Memory B cell (primary cell): ENCODE measurements around the gene ABLIM2.
"Not testable (repeated sequence)": the region's sequence is repeated elsewhere in the genome, so short reads cannot be mapped to it uniquely, and the experiment has no call there.

Experiments used
- ATAC-seq: fragments of 150-1000 bp; cut with Tn5 transposase; 2 replicates; pipeline ENCODE4 v1.10.0; 2021; ENCODE audit warnings: low read depth, mild to moderate bottlenecking, moderate library complexity
- DNase-seq, 2 donors: peaks; one replicate each; pipeline ENCODE4 v3.0.0; 2022; ENCODE audit warnings: low spot score in 2 of 2
- H3K27ac Mint-ChIP-seq: one replicate; pipeline ENCODE4 v1.8.0; 2022; ENCODE audit warnings: mild to moderate bottlenecking, moderate library complexity, mixed read lengths
- H3K27me3 Mint-ChIP-seq: one replicate; pipeline ENCODE4 v1.8.0; 2022; ENCODE audit warnings: mixed read lengths
- H3K36me3 Mint-ChIP-seq: one replicate; pipeline ENCODE4 v1.8.0; 2022; ENCODE audit warnings: mild to moderate bottlenecking, mixed read lengths
- H3K4me1 Mint-ChIP-seq: one replicate; pipeline ENCODE4 v1.8.0; 2022; ENCODE audit warnings: mixed read lengths
- H3K4me3 Mint-ChIP-seq: one replicate; pipeline ENCODE4 v1.8.0; 2022; ENCODE audit warnings: mild to moderate bottlenecking, moderate library complexity, mixed read lengths
- H3K9me3 Mint-ChIP-seq: one replicate; pipeline ENCODE4 v1.8.0; 2022; ENCODE audit warnings: mixed read lengths

The ABLIM2 gene

DNA sequence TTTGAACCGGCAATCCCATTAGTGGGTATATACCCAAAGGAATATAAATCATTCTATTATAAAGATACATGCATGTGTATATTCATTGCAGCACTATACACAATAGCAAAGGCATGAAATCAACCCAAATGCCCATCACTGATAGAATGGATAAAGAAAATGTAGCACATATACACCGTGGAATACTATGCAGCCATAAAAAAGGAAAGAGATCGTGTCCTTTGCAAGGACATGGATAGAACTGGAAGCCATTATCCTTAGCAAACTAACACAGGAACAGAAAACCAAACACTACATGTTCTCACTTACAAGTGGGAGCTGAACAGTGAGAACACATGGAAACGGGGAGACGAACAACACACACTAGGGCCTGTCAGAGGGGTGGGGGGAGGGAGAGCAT lies 18.9 kb downstream of the ABLIM2 start:
- H3K27ac Mint-ChIP-seq, ATAC-seq, H3K4me3 Mint-ChIP-seq, H3K4me1 Mint-ChIP-seq, DNase-seq, H3K9me3 Mint-ChIP-seq, H3K27me3 Mint-ChIP-seq: not testable (repeated sequence)
- H3K36me3 Mint-ChIP-seq, result peaks cover 11% of the 10 kb centered on the region

DNA sequence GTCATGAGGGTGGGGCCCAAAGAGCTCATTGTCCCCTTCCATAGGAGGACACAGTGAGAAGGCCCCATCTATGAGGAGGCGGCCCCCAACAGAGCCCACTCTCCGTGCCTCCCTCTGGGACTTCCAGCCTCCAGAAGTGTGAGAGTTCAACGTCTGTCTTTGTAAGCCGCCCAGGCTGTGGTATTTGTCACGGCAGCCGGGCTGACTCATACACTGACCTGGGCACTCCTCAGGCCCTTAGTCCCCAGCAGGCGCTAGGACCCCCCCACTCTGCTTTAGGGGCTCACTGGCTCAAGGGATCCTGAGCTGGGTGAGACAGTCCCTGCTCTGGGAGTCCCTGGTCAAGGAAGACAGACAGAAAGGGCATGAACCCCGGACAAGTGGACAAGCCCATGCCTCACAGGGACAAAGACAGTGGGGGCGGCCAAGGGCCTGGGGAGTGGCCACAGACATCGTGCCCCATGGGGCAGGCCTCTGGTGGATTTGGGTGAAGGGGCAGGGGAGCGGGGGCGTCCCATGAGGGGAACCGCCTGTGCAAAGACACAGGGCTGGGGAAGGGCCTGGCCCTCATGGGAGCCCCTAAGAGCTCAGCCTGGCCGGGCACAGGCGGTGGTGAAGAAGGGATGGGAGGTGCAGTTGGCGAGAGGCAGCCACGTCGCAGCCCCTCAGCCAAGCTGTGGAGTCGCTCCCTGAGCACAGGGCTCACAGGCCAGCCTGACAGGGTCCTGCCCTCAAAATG lies 21.5 kb downstream of the ABLIM2 start:
- no peak overlapping the region for H3K27ac Mint-ChIP-seq
- H3K36me3 Mint-ChIP-seq, result peaks cover 17% of the 10 kb centered on the region
- ATAC-seq (no peak), DNase-seq (no peak)
- H3K4me3 Mint-ChIP-seq, result no peak overlapping the region
- H3K9me3 Mint-ChIP-seq, result peaks cover 8% of the 10 kb centered on the region
- H3K27me3 Mint-ChIP-seq, result peaks cover 11% of the 10 kb centered on the region
- H3K4me1 Mint-ChIP-seq, result no peaks in the 10 kb centered on the region

DNA sequence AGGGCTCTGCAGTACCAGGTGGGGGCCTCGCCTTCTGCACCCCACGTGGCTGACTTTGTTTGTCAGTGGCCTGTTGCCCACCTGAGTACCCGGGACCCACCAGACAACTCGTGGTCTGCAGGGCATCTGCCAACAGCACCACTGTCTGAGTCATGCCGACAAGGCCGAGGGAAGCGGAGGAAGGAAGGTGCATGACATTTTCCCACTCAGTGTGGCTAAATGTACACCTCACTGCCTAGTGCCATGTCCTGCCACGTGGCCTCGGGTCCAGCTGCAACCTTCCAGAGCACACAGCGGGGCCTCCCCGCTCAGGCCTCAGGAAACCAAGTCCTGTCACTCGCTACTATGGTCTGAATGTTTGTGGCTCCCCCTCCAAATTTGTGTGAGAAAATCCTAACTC lies 22.1 kb downstream of the ABLIM2 start:
- Mint-ChIP-seq H3K4me3 (no peak overlapping the region), H3K9me3 (peaks cover 8% of the 10 kb centered on the region), H3K27ac (no peak overlapping the region), H3K36me3 (peaks cover 17% of the 10 kb centered on the region), H3K4me1 (no peaks in the 10 kb centered on the region), H3K27me3 (peaks cover 11% of the 10 kb centered on the region)
- ATAC-seq (no peak), DNase-seq (no peak)

DNA sequence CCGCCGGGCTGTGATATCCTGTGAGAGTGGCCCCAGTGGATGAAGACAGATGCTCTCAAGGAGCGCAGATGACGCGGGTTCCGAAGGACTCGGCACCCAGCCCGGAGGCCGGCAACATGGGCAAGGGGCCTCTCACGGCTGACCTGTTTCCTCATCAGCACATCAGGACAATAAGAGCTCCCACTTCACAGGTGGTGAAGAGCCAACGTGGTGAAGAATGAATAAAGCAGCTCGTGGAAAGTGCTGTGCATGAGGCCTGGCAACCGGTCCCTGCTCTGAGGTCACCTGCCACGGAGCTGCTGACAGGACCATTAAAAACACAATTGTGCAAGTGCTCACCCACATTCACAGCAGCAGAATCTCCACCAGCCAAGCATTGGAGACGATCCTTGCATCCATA lies 22.9 kb downstream of the ABLIM2 start:
- H3K27me3 Mint-ChIP-seq, result peaks cover 11% of the 10 kb centered on the region
- ATAC-seq, result no peak
- H3K4me3 Mint-ChIP-seq, result no peak overlapping the region
- no peak overlapping the region for H3K27ac Mint-ChIP-seq
- H3K9me3 Mint-ChIP-seq, result peaks cover 8% of the 10 kb centered on the region
- peaks cover 5% of the 10 kb centered on the region for H3K4me1 Mint-ChIP-seq
- H3K36me3 Mint-ChIP-seq, result peaks cover 17% of the 10 kb centered on the region
- no peak for DNase-seq

DNA sequence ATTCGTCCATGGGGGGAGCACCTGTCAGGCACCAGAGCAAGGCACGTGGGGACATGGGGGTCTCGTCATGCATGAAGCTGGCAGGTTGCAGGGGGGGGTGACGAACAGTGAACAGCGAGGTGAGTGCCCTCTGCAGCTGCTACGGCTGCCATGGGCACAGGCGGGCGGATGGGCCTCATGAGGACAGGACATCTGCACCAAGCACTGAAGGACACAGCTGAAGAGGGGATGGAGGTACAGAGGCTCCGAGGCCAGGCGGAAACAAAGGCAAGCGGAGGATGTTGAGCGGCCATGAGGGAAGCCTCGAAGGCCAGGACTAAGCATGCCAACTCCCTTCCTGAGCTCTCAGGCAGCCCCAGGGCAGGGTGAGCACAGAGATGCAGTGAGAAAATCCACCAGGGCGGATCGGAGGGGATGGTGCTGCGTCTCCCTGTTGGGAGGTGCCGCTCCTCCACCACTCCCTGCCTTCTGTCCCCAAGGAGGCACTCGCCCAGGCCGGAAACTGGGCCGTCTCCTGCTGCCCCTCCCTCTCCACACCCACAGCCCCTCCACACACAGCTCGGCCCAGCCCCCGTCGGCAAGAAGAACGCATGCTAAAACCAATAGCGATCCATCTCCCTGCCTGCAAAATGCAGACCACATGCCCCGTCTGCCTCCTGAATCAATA lies 24.6 kb downstream of the ABLIM2 start:
- Mint-ChIP-seq H3K9me3 (peaks cover 5% of the 10 kb centered on the region), H3K27me3 (peaks cover 11% of the 10 kb centered on the region), H3K36me3 (peaks cover 15% of the 10 kb centered on the region), H3K4me1 (peaks cover 5% of the 10 kb centered on the region), H3K27ac (no peak overlapping the region), H3K4me3 (no peak overlapping the region)
- ATAC-seq (no peak), DNase-seq (no peak)

DNA sequence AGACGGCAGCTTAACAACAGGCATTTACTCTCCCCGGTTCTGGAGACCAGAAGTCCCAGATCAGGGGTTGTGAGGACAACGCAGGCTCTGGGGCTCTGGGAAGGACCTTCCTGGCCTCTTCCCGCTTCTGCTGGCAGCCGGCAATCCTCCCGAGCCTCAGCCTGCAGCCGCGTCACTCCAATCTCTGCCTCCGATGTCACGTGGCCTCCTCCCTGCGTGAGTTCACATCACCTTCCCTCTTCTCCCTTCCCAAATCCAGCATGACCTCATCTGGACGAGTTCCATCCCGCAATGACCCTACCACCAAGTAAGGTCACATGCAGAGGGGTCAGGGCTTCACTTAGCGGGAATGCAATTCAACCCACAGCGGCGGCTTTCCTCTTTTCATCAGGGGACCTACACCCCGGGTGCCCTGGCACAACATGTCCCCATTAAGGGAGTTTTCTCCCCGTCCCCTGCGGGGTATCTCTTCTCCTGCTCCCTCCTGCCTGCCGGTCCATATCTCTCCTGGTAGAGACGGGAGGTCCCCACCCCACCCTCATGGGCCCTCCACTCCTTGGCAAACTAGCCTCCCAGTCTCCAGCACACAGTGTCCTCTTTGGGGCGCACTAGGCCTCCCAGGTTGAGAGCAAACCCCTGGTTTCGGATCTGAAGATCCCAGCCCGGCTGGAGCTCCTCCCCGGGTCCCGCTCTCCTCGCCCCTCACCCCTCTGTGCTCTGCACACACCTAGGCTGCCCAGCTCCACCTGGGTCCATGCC lies 25.5 kb downstream of the ABLIM2 start:
- peaks cover 5% of the 10 kb centered on the region for H3K4me1 Mint-ChIP-seq
- H3K36me3 Mint-ChIP-seq, result peaks cover 10% of the 10 kb centered on the region
- peaks cover 12% of the 10 kb centered on the region for H3K27me3 Mint-ChIP-seq
- DNase-seq, result no peak
- ATAC-seq, result no peak
- no peak overlapping the region for H3K27ac Mint-ChIP-seq
- H3K4me3 Mint-ChIP-seq, result no peak overlapping the region
- peaks cover 3% of the 10 kb centered on the region for H3K9me3 Mint-ChIP-seq

DNA sequence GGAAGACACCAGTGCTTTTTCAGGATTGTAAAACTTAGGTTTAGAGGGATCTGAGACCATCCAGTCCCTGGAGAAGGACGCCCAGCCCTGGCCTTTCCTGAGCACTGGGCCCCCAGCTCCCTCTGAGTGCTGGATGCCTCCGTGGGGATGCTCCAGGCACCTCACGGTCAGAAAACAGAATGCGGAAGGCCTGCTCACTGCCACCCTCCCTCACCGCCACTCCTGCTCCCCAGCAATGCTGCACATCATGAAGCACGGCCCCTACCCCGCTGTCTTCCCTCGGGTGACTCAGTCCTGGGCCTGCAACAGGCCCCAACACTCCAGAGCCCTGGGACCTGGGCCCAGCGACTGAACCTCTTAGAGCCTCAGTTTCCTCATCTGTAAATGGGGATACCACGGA lies 26.2 kb downstream of the ABLIM2 start:
- Mint-ChIP-seq H3K9me3 (no peaks in the 10 kb centered on the region), H3K36me3 (peaks cover 7% of the 10 kb centered on the region), H3K4me1 (peaks cover 5% of the 10 kb centered on the region), H3K27me3 (peaks cover 11% of the 10 kb centered on the region), H3K27ac (no peak overlapping the region), H3K4me3 (no peak overlapping the region)
- DNase-seq (no peak), ATAC-seq (no peak)

DNA sequence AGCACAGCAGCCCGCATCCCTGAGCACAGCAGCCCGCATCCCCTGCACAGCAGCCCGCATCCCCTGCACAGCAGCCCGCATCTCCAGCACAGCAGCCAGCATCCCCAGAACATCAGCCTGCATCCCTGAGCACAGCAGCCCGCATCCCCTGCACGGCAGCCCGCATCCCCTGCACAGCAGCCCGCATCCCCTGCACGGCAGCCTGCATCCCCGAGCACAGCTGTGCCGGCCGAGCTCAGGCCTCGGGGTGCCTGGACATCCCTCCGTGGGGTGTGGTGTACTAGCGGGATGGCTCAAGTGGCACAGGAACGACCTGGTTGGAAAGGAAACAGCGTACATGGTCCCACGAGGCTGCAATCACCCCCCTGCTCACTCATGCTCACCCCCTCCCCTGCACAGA lies 26.8 kb downstream of the ABLIM2 start:
- peaks cover 11% of the 10 kb centered on the region for H3K27me3 Mint-ChIP-seq
- no peak overlapping the region for H3K4me3 Mint-ChIP-seq
- no peaks in the 10 kb centered on the region for H3K9me3 Mint-ChIP-seq
- ATAC-seq (no peak), DNase-seq (no peak)
- peaks cover 7% of the 10 kb centered on the region for H3K36me3 Mint-ChIP-seq
- H3K4me1 Mint-ChIP-seq, result peaks cover 5% of the 10 kb centered on the region
- no peak overlapping the region for H3K27ac Mint-ChIP-seq

DNA sequence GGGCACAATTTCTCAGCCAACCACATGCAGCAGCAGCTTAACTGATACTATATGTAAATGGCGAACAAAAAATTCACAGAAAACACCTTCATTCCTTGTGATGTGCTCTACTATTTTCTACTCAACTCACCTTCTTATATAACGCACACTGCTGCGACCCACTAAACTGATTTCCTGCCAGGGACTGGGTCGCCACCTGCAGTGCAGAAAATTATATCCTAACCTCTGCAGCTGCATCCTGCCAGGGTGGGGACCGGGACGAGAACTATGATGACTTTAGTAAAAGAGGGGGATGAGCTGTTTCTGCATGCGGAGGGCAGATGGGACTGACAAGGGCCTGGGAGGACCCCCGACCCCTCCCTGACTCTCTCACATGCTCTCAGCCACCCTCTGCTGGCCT lies 27.4 kb downstream of the ABLIM2 start:
- H3K36me3 Mint-ChIP-seq, result peaks cover 7% of the 10 kb centered on the region
- peaks cover 11% of the 10 kb centered on the region for H3K27me3 Mint-ChIP-seq
- ATAC-seq (no peak), DNase-seq (no peak)
- H3K27ac Mint-ChIP-seq, result no peak overlapping the region
- H3K4me1 Mint-ChIP-seq, result peaks cover 5% of the 10 kb centered on the region
- H3K9me3 Mint-ChIP-seq, result no peaks in the 10 kb centered on the region
- H3K4me3 Mint-ChIP-seq, result no peak overlapping the region

DNA sequence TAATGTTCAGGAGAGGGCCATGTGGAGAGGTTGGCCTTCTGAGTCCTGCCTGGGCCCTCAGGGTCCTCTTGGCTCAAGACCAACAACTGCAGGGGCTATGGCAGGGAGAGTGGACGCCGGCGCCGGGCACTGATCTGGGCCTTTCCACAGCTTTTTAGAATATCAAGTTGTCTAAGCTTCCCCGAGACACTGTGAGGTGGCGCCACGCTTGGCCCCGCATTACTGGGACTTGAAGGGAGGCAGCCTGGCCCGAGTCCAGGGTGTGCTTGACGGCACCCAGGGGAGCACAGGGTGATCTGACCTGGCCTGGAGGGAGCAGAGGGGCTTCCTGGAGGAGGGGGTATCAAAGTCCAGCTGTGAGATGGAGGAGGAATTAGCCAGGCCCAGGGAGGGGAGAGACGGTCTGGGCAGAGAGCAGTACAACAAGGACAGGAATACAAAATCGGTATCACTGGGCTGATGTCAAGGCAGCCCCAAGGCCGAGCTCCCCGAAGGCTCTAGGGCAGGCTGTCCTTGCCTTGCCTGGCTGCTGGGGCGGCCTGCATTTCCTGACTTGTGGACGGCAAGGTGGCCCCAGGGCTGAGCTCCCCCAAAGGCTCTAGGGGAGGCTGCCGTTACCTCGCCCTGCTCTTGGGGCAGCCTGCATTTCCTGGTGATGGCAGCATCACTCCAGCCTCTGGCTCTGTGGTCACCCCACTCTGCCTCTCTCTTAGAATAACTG lies 28.1 kb downstream of the ABLIM2 start:
- ATAC-seq, result no peak
- Mint-ChIP-seq H3K9me3 (no peaks in the 10 kb centered on the region), H3K27me3 (peaks cover 11% of the 10 kb centered on the region), H3K4me1 (peaks cover 5% of the 10 kb centered on the region), H3K4me3 (no peak overlapping the region), H3K27ac (no peak overlapping the region), H3K36me3 (peaks cover 7% of the 10 kb centered on the region)
- DNase-seq, result no peak

DNA sequence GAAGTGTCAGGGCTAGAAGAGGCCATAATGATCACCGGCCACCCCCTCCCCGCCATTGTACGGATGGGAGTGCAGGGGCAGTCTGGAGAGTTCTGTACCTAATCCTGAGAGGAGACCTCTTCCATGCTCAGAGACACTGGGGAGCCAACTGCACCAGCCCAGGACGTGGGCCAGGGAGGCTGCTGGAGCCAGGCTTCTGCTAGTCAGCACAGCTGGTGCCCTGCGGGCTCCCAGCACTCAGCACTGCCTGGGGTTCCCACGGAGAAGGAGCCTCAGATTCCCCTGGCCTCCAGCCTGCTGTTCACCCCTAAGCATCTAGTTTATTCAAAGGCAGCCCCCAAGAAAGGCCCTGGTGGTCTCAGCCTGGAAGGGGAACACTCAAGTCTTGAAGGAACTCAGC lies 28.8 kb downstream of the ABLIM2 start:
- peaks cover 7% of the 10 kb centered on the region for H3K36me3 Mint-ChIP-seq
- H3K4me1 Mint-ChIP-seq, result peaks cover 5% of the 10 kb centered on the region
- H3K9me3 Mint-ChIP-seq, result no peaks in the 10 kb centered on the region
- H3K4me3 Mint-ChIP-seq, result no peak overlapping the region
- H3K27me3 Mint-ChIP-seq, result peaks cover 11% of the 10 kb centered on the region
- ATAC-seq (no peak), DNase-seq (no peak)
- H3K27ac Mint-ChIP-seq, result no peak overlapping the region

DNA sequence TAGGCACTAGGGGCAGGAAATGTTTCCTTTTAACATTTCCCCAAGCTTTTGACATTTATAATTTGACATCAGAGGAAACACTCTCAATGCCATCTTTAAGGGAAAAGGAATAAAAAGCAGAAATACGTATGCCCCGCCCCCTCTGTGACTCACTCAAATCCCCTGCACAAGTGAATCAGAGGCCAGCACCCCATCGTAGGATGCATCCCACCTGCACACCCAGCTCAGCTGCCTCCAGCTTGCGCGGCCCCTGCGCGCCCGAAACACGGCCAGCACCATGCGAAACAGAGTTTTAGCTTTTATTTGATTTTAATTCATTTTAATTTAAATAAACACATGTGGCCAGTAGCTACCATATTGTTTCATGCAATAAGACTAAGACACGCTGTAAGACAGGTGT lies 29.5 kb downstream of the ABLIM2 start:
- H3K27ac Mint-ChIP-seq, result no peak overlapping the region
- peaks cover 5% of the 10 kb centered on the region for H3K36me3 Mint-ChIP-seq
- no peak overlapping the region for H3K4me3 Mint-ChIP-seq
- H3K27me3 Mint-ChIP-seq, result peaks cover 9% of the 10 kb centered on the region
- ATAC-seq (no peak), DNase-seq (no peak)
- H3K4me1 Mint-ChIP-seq, result peaks cover 8% of the 10 kb centered on the region
- H3K9me3 Mint-ChIP-seq, result no peaks in the 10 kb centered on the region

DNA sequence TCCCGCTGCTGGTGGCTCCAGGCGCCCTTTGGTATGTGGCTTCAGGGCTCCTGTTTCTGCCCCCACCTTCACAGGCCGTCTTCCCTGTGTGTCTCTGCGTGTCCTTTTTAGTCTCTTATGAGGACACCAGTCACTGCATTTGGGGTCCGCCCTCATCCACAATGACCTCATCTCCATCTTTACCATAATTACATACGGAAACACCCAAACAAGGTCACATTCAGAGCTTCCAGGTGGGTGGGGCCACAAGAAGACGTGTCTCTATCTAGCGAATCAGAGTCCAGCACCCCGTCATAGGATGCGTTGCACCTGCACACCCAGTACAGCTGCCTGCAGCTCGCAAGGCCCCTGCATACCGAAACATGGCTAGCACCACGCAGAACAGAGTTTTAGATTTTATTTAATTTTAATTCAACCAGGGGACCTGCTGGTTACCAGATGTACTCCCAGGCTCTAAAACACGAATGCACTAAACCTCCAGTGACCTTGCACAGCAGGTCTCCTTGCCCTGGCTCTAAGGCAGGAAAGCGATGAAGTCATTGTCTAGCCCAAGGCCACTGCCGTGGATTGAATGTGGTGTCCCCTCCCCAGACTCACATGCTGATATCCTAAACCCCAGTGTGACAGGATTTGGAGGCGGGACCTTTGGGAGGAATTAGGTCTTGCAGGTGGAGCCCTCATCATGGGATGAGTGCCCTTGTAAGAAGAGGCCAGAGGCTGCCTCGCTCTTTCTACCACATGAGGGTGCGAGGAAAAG lies 30.3 kb downstream of the ABLIM2 start:
- no peak overlapping the region for H3K4me3 Mint-ChIP-seq
- H3K9me3 Mint-ChIP-seq, result no peaks in the 10 kb centered on the region
- no peak for ATAC-seq
- peaks cover 5% of the 10 kb centered on the region for H3K27me3 Mint-ChIP-seq
- H3K4me1 Mint-ChIP-seq, result peaks cover 11% of the 10 kb centered on the region
- DNase-seq, result no peak
- no peak overlapping the region for H3K27ac Mint-ChIP-seq
- no peaks in the 10 kb centered on the region for H3K36me3 Mint-ChIP-seq
